Lower leg skin (tissue), 3 donors: ENCODE data around the gene CGAS.
"Not testable (repeated sequence)": the region's sequence is repeated elsewhere in the genome, so short reads cannot be mapped to it uniquely, and the experiment has no call there.

ENCODE experiments used
- POLR2A ChIP-seq, 2 donors: fragments of 450-650 bp; IDR thresholded peaks; one replicate each; pipeline ENCODE4 v1.6.1; 2016 to 2017; ENCODE audit warnings: antibody characterized with exemption in 2 of 2, mild to moderate bottlenecking in 1 of 2, moderate library complexity in 1 of 2
- TF ChIP-seq, protein P1 (sequence below), 3 donors: fragments of 450-650 bp; IDR thresholded peaks; one replicate each; pipeline ENCODE4 v1.5.1; 2016; ENCODE audit warnings: antibody characterized with exemption in 3 of 3, mild to moderate bottlenecking in 3 of 3, moderate library complexity in 2 of 3

DNA sequence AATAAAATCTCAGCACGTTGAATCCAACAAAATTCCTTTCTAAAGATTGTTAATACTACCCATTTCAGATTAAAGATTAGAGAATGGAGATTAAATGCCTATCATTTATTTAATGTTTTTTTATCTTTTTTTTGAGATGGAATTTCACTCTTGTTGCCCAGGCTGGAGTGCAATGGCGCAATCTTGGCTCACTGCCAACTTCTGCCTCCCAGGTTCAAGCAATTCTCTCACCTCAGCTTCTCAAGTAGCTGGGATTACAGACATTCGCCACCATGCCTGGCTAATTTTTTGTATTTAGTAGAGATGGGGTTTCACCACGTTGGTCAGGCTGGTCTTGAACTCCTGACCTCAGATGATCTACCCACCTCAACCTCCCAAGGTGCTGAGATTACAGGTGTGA, 59.9 kb downstream of the CGAS start:
- TF ChIP-seq, protein P1, sequence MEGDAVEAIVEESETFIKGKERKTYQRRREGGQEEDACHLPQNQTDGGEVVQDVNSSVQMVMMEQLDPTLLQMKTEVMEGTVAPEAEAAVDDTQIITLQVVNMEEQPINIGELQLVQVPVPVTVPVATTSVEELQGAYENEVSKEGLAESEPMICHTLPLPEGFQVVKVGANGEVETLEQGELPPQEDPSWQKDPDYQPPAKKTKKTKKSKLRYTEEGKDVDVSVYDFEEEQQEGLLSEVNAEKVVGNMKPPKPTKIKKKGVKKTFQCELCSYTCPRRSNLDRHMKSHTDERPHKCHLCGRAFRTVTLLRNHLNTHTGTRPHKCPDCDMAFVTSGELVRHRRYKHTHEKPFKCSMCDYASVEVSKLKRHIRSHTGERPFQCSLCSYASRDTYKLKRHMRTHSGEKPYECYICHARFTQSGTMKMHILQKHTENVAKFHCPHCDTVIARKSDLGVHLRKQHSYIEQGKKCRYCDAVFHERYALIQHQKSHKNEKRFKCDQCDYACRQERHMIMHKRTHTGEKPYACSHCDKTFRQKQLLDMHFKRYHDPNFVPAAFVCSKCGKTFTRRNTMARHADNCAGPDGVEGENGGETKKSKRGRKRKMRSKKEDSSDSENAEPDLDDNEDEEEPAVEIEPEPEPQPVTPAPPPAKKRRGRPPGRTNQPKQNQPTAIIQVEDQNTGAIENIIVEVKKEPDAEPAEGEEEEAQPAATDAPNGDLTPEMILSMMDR (IDR thresholded peaks at IDR 0.05) = not testable (repeated sequence)
- TF ChIP-seq POLR2A (IDR thresholded peaks at IDR 0.05) = not testable (repeated sequence)
